CD4-positive, alpha-beta memory T cell (primary cell): ENCODE results near the gene RFPL4A. TPM values are rescaled to one million over a fixed set of nuclear protein-coding genes. Genes with fewer than 3 reads are reported as not detected.
A peak's percentile ranks its signal among the peaks of the same experiment; 100 is the strongest.
"Not testable (repeated sequence)": the region's sequence is repeated elsewhere in the genome, so short reads cannot be mapped to it uniquely, and the experiment has no call there.

Source experiments
- CTCF ChIA-PET: fragments of 350-600 bp; sonication (Branson Sonifier 250); formaldehyde crosslinking; loops from one replicate; lab custom pipeline; 2021; ENCODE audit warnings: inconsistent platforms; ENCODE audit not compliant: partially characterized antibody; lab: Charles Lee
- POLR2A ChIA-PET: fragments of 350-600 bp; sonication (Branson Sonifier 250); formaldehyde crosslinking; loops from one replicate; lab custom pipeline; 2021; ENCODE audit not compliant: partially characterized antibody; lab: Charles Lee
- DNase-seq, 5 donors: peaks; one replicate each; pipeline versions ENCODE4 v3.0.0 to v3.0.0-alpha.2; 2020 to 2022; ENCODE audit warnings: mixed read lengths in 1 of 5
- H3K27ac ChIP-seq: one replicate; pipeline ENCODE4 v1.7.0; 2013; ENCODE audit warnings: low read depth, low read length
- H3K27me3 ChIP-seq: 2 replicates; pipeline ENCODE4 v1.7.0; 2013; ENCODE audit warnings: mild to moderate bottlenecking, low read length, moderate library complexity; ENCODE audit not compliant: insufficient read depth
- H3K36me3 ChIP-seq: 2 replicates; pipeline ENCODE4 v1.7.0; 2013; ENCODE audit warnings: mild to moderate bottlenecking, low read length, moderate library complexity; ENCODE audit not compliant: insufficient read depth
- H3K4me1 ChIP-seq: 2 replicates; pipeline ENCODE4 v1.7.0; 2013; ENCODE audit warnings: mild to moderate bottlenecking, low read length, moderate library complexity; ENCODE audit not compliant: insufficient read depth
- H3K4me3 ChIP-seq, 2 donors: one replicate each; pipeline ENCODE4 v1.7.0; 2013; ENCODE audit warnings: low read length in 2 of 2, mild to moderate bottlenecking in 1 of 2
- H3K9me3 ChIP-seq, 2 donors: one replicate each; pipeline ENCODE4 v1.7.0; 2013; ENCODE audit warnings: low read length in 2 of 2, control low read depth in 1 of 2; ENCODE audit not compliant: control insufficient read depth in 1 of 2
- H3K27ac Mint-ChIP-seq, 7 donors: one replicate each; pipeline ENCODE4 v1.8.0; 2020 to 2021; ENCODE audit warnings: mixed read lengths in 7 of 7, mild to moderate bottlenecking in 6 of 7, inconsistent platforms in 3 of 7, moderate library complexity in 3 of 7
- H3K27me3 Mint-ChIP-seq, 2 donors: one replicate each; pipeline ENCODE4 v1.8.0; 2020 to 2021; ENCODE audit warnings: mixed read lengths in 2 of 2
- H3K36me3 Mint-ChIP-seq, 2 donors: one replicate each; pipeline ENCODE4 v1.8.0; 2020 to 2021; ENCODE audit warnings: mixed read lengths in 2 of 2, inconsistent platforms in 1 of 2, mild to moderate bottlenecking in 1 of 2
- H3K4me1 Mint-ChIP-seq, 4 donors: one replicate each; pipeline ENCODE4 v1.8.0; 2020 to 2021; ENCODE audit warnings: mixed read lengths in 4 of 4, mild to moderate bottlenecking in 1 of 4
- H3K4me3 Mint-ChIP-seq, 8 donors: one replicate each; pipeline ENCODE4 v1.8.0; 2020 to 2021; ENCODE audit warnings: mixed read lengths in 8 of 8, mild to moderate bottlenecking in 7 of 8, moderate library complexity in 6 of 8, inconsistent platforms in 3 of 8
- H3K9me3 Mint-ChIP-seq, 8 donors: one replicate each; pipeline ENCODE4 v1.8.0; 2020 to 2021; ENCODE audit warnings: mixed read lengths in 8 of 8, mild to moderate bottlenecking in 5 of 8, inconsistent platforms in 3 of 8, moderate library complexity in 1 of 8
- intact Hi-C: fragments of 100-400 bp; cut with micrococcal nuclease; formaldehyde crosslinking; loops from one replicate; pipeline ENCODE4 v1.15.1; 2023
- polyA plus RNA-seq, 2 donors: library from polyadenylated mRNA; unstranded; fragments of 300-500 nt; fragmentation: Illumina TruSeq; gene quantifications; one replicate each; pipeline ENCODE4 v1.2.3, GENCODE V29; 2021
- total RNA-seq, 2 experiments: library from RNA; stranded (reverse); gene quantifications; one replicate each; pipeline ENCODE4 v1.2.3, GENCODE V29; 2021

RFPL4A gene
- total RNA-seq (not detected), polyA plus RNA-seq (not detected)

DNA sequence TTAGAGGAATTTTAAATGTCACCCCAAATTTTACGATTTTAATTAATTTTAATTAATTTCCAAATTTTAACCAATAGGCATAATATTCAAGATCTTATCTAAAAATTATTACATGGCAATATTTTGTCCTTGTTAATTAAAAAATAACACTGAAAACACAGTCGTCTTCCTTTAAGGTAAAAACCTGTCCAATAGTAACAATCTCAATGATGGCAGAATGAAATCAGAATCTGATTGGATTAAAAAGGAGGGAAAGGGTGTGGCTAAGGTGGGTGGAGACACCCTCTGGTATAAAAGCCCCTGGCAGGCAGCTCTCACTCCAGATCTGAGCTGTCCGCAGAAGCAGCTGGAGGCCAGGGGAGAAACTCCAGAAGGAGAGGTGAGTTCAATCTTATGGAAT lies at the start of gene RFPL4A:
RFPL4A (plus strand) TSS at position 301 of the 400 bp plus-strand sequence. CDS start 2,704 bp downstream, outside the sequence.
- H3K36me3 Mint-ChIP-seq, CTCF ChIA-PET, intact Hi-C loops: not testable (repeated sequence)

DNA sequence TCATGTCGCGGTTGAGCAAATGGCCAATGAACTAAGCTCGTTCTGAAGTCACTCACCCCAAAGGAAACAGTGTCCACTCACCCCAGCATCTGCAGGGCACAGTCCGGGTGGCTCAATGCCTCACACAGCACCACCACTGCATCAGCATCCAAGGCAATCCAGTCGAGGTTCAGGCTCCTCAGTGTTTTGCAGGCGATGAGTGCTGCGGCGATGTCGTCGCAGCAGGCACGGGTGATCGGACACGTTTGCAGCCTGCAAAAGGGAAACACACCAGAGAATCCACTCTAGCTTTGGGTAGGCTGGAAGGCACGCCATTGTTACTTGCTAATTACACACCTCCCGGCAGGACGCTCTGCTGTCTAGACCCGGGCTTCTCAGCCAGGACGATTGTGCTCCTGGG lies 47.2 kb upstream of the RFPL4A start:
- POLR2A ChIA-PET: no interaction called here
- peaks cover 0 to 4% (median 0%) of the 10 kb centered on the region in 8 donors for H3K9me3 Mint-ChIP-seq
- no peaks in the 10 kb centered on the region for H3K27me3 ChIP-seq
- no peak for DNase-seq
- H3K9me3 ChIP-seq: no peaks in the 10 kb centered on the region
- H3K4me1 ChIP-seq: no peaks in the 10 kb centered on the region
- H3K27me3 Mint-ChIP-seq: peaks cover 1 to 3% of the 10 kb centered on the region in 2 donors
- H3K4me3 ChIP-seq: no peak overlapping the region
- no peak overlapping the region for H3K4me3 Mint-ChIP-seq
- intact Hi-C loops: no loop called here
- H3K4me1 Mint-ChIP-seq: peaks cover 0 to 5% (median 4%) of the 10 kb centered on the region in 4 donors
- no peaks in the 10 kb centered on the region for H3K36me3 Mint-ChIP-seq
- CTCF ChIA-PET: interaction anchor here (1.2 kb wide), 1 partner anchor 10 kb away, joined by 3 read pairs; no protein-coding TSS in a partner anchor
- H3K27ac ChIP-seq: no peak overlapping the region
- no peak overlapping the region for H3K27ac Mint-ChIP-seq
- H3K36me3 ChIP-seq: no peaks in the 10 kb centered on the region

More for the DNA sequence above, at the start of gene RFPL4A:
- H3K27ac ChIP-seq, H3K9me3 Mint-ChIP-seq, H3K4me3 Mint-ChIP-seq, POLR2A ChIA-PET, H3K36me3 ChIP-seq, H3K4me1 Mint-ChIP-seq, H3K27ac Mint-ChIP-seq, H3K27me3 ChIP-seq, H3K9me3 ChIP-seq, DNase-seq, H3K4me3 ChIP-seq, H3K4me1 ChIP-seq: not testable (repeated sequence)
- peaks cover 16 to 21% of the 10 kb centered on the region in 2 donors for H3K27me3 Mint-ChIP-seq

- Histone ChIP-seq H3K27ac (no peak overlapping the region), H3K27me3 (no peaks in the 10 kb centered on the region), H3K4me3 (no peak overlapping the region), H3K9me3 (no peaks in the 10 kb centered on the region), H3K36me3 (no peaks in the 10 kb centered on the region), H3K4me1 (no peaks in the 10 kb centered on the region)
- ChIA-PET POLR2A (no interaction called here), CTCF (no interaction called here)
- peak overlapping the region in 2 of 7 donors; percentile 19 to 55 for H3K27ac Mint-ChIP-seq
- H3K9me3 Mint-ChIP-seq: peaks cover 0 to 4% (median 0%) of the 10 kb centered on the region in 8 donors
- intact Hi-C loops: no loop called here
- H3K4me3 Mint-ChIP-seq: no peak overlapping the region
- H3K27me3 Mint-ChIP-seq: peaks cover 10 to 14% of the 10 kb centered on the region in 2 donors
- peaks cover 0 to 5% (median 4%) of the 10 kb centered on the region in 4 donors for H3K4me1 Mint-ChIP-seq
- no peak for DNase-seq
- no peaks in the 10 kb centered on the region for H3K36me3 Mint-ChIP-seq
These were observed 45.9 kb upstream of the RFPL4A start for GRCh38 chr19:55712804-55713631.

DNA sequence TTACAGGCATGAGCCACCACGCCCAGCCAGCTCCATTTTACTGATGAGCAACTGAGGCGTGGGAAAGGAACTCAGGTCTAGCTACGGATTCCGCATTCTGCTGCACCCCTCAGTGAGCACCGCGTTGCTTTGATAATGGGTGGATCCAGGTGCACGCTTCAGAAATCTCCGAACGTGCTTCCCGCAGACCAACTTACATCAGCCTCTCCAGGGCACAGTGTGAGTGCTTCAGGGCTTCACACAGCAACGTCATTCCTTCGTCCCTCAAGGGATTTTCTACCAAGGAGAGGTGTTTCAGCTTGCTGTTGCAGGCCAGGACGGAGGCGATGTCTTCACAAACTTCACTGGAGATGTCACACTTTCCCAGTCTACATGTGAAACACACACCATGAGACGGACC lies 42.4 kb upstream of the RFPL4A start:
- Histone ChIP-seq H3K27ac (no peak overlapping the region), H3K9me3 (no peaks in the 10 kb centered on the region), H3K36me3 (no peaks in the 10 kb centered on the region), H3K4me1 (no peaks in the 10 kb centered on the region), H3K27me3 (peaks cover 6% of the 10 kb centered on the region), H3K4me3 (no peak overlapping the region)
- Mint-ChIP-seq H3K36me3 (peaks cover 6 to 8% of the 10 kb centered on the region in 2 donors), H3K9me3 (peaks cover 1 to 23% (median 13%) of the 10 kb centered on the region in 8 donors), H3K27me3 (peaks cover 26 to 37% of the 10 kb centered on the region in 2 donors), H3K4me3 (no peak overlapping the region), H3K4me1 (peaks cover 0 to 5% (median 4%) of the 10 kb centered on the region in 4 donors), H3K27ac (no peak overlapping the region)
- intact Hi-C loops: no loop called here
- ChIA-PET CTCF (no interaction called here), POLR2A (no interaction called here)
- no peak for DNase-seq

GRCh38 chr19:55717251-55717650 lies 41.6 kb upstream of the RFPL4A start:
- Mint-ChIP-seq H3K27me3 (peaks cover 32 to 43% of the 10 kb centered on the region in 2 donors), H3K36me3 (peaks cover 6 to 12% of the 10 kb centered on the region in 2 donors), H3K27ac (no peak overlapping the region), H3K9me3 (peaks cover 8 to 30% (median 20%) of the 10 kb centered on the region in 8 donors), H3K4me3 (no peak overlapping the region), H3K4me1 (peaks cover 0 to 5% (median 4%) of the 10 kb centered on the region in 4 donors)
- H3K27me3 ChIP-seq: peaks cover 6% of the 10 kb centered on the region
- H3K36me3 ChIP-seq: no peaks in the 10 kb centered on the region
- H3K4me1 ChIP-seq: no peaks in the 10 kb centered on the region
- ChIA-PET CTCF (interaction anchor here (0.5 kb wide), 1 partner anchor 11 kb away, joined by 5 read pairs; no protein-coding TSS in a partner anchor), POLR2A (no interaction called here)
- H3K9me3 ChIP-seq: no peaks in the 10 kb centered on the region
- DNase-seq: no peak
- no peak overlapping the region for H3K4me3 ChIP-seq
- intact Hi-C loops: no loop called here
- H3K27ac ChIP-seq: no peak overlapping the region

- DNase-seq, CTCF ChIA-PET, H3K4me1 Mint-ChIP-seq, POLR2A ChIA-PET, intact Hi-C loops, H3K27me3 ChIP-seq, H3K36me3 ChIP-seq, H3K4me3 ChIP-seq, H3K4me1 ChIP-seq, H3K27ac ChIP-seq, H3K4me3 Mint-ChIP-seq, H3K9me3 ChIP-seq, H3K27ac Mint-ChIP-seq: not testable (repeated sequence)
- H3K9me3 Mint-ChIP-seq: peaks cover 12 to 38% (median 25%) of the 10 kb centered on the region in 8 donors
- H3K27me3 Mint-ChIP-seq: peaks cover 34 to 50% of the 10 kb centered on the region in 2 donors
- H3K36me3 Mint-ChIP-seq: peaks cover 6 to 12% of the 10 kb centered on the region in 2 donors
These were observed 40.8 kb upstream of the RFPL4A start for GRCh38 chr19:55717879-55718711.

DNA sequence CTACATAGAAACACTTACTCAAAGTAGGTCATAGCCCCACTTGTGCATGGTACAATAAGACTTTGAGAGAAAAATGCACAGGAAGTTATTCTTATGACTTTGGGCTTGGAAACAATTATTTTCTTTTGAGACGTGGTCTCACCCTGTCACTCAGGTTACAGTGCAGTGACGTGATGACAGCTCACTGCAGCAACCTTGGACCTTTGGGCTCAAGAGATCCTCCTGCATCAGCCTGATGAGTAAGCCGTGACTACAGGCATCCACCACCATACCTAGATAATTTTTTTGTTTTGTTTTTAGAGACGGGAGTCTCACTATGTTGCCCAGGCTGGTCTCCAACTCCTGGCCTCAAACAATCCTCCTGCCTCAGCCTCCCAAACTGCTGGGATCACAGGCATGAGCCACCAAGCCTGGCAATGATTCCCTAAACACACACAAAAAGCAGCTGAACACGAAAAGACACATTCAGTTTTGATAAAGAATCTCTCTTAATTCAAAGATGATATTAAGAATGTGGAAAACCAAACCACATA lies 38.6 kb upstream of the RFPL4A start:
- Histone ChIP-seq H3K36me3 (no peaks in the 10 kb centered on the region), H3K4me1 (no peaks in the 10 kb centered on the region), H3K27ac (no peak overlapping the region), H3K4me3 (no peak overlapping the region), H3K9me3 (no peaks in the 10 kb centered on the region), H3K27me3 (peaks cover 6% of the 10 kb centered on the region)
- intact Hi-C loops: no loop called here
- H3K27ac Mint-ChIP-seq: no peak overlapping the region
- peaks cover 6 to 12% of the 10 kb centered on the region in 2 donors for H3K36me3 Mint-ChIP-seq
- H3K27me3 Mint-ChIP-seq: peaks cover 37 to 51% of the 10 kb centered on the region in 2 donors
- POLR2A ChIA-PET: no interaction called here
- CTCF ChIA-PET: no interaction called here
- DNase-seq: no peak
- H3K4me1 Mint-ChIP-seq: no peaks in the 10 kb centered on the region
- no peak overlapping the region for H3K4me3 Mint-ChIP-seq
- peaks cover 11 to 38% (median 25%) of the 10 kb centered on the region in 8 donors for H3K9me3 Mint-ChIP-seq
